GM18858 (cell line): ENCODE measurements around the gene ZNF273.

ENCODE experiments used
- ATAC-seq: cut with Tn5 transposase; IDR thresholded peaks from one replicate; pipeline ENCODE4 v1.9.1; 2021; ENCODE audit not compliant: unreplicated experiment

Gene ZNF273

DNA sequence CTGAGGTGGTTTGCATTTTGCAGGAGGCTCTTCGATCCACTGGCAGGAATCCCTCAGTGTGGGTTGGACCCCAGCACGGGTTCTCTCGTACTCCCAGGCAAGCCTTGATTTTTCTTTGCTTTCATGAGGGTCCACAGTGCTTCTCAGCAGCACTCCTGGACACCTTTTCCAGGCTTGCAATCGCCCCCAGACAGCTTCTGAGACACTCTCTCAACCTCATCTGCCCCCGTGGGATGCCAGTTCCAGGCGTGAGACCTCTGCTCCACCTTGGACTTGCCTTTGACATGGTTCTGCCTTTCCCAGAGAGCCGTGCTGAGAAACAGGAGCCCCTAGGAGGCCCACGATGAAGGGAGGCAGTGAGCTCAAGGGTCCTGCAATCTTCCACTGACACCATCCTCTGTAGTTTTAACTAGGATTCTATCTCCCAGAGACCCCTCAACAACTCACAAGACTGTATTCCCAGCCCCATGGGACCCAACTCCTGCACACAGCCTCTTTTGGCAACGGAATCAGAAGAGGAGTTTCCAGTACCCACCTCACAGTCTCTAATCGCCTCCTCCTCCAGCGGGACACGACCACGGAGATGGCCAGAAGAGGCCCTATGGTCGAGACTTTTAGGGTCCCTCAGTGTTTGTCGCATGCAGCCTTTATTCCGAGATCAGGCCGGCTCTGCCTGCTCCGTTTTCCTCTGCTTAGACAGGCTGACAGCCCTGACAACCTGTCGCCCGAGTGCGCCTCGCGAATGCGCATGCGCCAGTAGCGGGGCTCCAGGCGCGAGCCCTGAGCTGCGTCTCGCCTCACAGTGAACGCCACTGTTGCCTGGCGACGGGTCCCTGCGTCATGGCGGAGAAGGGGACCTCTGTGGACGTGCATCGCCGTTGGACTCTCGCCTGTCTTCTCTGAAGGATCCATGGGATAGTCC, 26.0 kb upstream of the ZNF273 start:
- ATAC-seq = no peak

DNA sequence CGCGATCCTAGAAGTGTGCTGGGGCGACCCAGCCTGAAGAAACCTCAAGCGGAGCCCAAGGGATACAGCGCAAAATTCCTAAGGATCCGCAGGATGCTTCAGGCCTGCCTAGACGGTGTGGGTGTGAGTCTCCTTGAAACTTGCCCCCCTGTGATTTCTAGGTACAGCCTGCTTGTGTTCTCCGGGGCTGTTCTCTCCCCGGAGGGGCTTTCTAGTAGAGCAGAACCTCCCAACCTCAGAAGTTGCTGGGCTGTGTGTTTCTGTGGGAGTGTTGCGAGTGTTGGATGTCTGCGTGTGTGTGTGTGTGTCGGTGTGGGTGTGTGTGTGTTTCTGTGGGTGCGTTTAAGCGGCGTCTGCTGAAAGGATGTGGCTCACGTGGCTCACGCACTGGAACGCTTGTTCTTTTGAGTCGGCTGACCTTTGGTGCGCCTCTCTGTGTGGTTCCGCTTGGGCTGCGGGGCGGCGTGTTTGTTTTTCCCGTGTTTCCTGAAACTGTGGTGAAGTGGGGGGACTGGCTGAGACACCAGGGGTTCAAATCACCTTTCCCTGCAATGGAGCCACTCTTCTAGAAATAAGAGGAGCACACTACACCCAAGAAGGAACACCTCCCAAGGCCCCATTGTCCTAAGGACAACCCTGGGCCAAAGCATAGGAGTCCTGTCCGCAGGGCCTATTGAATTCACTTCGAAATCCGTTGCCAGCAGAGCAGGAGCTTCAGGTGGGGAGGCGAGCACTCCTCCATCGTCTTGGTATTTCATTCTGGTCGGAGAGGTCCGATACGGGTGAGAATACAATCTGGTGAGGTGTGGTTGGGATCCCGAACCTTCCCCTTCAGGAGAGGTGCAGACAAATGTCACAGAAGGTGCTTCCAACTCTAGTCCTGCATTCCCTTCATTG, 25.1 kb upstream of the ZNF273 start:
- ATAC-seq = no peak

DNA sequence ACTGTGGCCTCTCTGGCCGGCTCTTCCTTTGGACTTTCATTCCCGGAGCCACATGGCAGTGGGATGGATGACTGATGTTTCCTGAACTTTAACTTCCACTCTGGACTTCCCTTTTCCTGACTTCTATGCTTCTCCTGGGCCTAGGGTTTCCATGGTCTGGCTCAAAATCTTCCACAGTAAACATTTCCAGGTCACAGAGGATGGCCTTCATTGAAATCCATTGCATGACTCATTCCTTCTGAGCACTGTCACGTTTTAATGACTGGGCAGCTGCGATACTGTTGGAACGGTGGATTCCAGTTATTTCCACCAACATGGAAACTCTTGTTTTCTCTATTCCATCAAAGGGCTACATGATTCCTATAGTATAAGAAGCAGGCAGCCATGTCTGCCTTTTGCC, 24.4 kb upstream of the ZNF273 start:
- no peak for ATAC-seq

DNA sequence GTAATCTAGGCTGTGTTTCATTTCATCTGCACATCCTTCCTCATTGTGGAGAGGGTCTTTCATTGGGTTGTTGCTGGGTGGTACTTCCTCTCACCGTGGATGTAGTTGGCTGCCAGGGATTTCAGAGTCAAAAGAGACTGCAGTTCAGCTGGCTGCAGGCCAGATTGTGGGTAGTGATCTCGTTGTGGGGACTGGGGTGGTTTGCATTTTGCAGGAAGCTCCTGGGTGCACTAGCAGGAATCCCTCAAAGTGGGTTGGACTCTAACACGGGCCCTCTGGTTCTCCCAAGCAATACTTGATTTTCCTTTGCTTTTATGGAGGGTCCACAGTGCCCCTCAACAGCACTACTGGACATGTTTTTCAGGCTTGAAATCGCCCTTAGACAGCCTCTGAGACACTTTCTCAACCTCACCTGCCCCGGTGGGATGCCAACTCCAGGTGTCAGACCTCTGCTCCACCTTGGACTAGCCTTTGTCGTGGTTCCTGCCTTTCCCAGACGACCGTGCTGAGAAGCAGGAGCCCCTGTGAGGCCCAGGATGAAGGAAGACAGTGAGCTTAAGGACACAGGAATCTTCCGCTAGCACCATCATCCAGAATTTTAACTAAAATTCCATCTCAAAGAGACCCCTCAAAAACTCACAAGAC, 23.9 kb upstream of the ZNF273 start:
- ATAC-seq = no peak

DNA sequence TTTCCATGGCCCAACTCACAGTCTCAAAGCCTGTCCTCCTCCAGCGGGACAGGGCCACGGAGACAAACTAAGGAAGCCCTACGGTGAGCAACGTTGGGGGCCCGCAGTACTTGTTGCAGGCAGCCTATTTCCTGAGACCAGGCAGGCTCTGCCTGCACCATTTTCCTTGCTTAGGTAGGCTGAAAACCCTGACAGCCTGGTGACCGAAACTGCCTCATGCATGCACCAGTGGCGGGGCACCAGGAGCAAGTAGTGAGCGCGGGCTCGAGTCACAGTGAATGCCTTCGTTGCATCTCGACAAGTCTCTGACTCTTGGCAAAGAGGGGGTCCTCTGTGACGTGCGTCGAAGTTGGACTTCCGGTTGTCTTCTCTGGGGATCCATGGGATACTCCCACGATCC, 23.3 kb upstream of the ZNF273 start:
- no peak for ATAC-seq

DNA sequence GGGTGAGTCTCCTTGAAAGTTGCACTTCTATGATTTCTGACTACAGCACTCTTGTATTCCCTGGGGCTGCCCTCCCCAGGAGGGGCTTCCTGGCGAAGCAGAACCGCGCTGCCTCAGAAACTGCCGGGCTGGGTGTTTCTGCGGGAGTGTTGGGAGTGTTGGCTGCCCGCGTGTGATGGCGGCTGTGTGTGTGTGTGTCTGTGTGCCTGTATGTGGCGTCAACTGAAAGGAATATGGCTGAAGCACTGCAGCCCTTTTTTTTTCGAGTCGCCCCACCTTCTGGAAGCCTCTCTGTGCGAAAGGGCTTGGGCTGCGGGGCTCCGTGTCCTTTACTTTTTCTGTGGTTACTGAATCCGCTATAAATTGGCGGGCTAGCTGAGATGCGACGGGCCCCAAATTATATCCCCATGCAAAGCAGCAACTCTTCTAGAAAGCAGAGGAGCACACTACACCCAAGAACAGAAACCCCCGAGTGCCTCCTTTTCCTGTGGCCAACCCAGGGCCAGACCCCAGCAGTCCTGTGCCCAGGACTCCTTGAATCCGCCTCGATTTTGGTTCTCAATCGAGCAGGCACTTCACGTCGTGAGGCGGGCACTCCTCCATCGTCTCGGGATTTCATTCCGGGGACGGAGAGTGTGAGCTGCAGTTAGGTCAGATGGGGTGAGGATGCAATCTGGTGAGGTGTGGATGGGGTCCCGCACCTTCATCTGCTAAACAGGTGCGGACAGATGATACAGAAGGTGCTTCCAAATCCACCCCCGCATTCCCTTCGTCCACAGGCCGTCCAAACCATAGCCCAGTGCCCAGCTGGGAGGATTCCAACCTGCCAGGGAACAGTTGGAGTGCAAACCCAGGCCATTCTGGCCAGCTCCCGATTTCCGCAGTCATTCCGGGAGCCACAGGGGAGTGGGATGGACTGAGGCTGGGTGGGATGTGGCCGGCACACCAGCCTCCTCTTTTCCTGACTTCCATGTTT, 22.5 kb upstream of the ZNF273 start:
- no peak for ATAC-seq

DNA sequence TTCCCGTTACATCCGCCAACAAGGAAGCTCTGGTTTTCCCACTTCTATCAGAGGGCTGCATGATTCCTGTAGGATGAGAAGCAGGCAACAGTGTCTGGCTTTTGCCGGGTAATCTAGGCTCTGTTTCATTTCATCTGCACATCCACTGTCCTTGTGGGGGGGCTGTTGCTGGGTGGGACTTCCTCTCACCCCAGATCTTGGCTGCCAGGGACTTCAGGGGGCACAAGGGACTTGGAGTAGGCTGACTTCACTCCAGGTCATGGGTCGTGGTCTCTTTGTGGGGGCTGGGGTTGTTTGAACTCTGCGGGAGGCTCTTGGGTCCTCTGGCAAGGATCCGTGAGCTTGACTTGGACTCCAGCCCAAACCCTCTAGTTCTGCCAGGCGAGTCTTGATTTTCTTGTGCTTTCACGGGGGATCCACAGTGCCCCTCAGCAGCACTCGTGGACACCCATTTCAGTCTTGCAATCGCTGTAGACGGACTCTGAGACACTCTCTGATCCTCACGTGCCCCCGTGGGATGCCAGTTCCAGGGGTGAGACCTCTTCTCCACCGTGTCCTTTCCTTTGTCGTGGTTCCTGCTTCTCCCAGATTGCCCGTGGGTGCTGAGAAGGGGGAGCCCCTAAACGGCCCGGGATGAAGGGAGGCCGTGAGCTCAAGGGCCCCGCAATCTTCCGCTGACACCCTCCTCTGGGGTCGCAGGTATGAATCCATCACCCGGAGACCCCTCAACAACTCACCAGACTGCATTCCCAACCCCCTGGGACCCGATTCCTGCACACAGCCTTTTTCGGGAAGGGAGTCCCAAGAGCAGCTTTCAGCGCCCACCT, 21.4 kb upstream of the ZNF273 start:
- no peak for ATAC-seq

DNA sequence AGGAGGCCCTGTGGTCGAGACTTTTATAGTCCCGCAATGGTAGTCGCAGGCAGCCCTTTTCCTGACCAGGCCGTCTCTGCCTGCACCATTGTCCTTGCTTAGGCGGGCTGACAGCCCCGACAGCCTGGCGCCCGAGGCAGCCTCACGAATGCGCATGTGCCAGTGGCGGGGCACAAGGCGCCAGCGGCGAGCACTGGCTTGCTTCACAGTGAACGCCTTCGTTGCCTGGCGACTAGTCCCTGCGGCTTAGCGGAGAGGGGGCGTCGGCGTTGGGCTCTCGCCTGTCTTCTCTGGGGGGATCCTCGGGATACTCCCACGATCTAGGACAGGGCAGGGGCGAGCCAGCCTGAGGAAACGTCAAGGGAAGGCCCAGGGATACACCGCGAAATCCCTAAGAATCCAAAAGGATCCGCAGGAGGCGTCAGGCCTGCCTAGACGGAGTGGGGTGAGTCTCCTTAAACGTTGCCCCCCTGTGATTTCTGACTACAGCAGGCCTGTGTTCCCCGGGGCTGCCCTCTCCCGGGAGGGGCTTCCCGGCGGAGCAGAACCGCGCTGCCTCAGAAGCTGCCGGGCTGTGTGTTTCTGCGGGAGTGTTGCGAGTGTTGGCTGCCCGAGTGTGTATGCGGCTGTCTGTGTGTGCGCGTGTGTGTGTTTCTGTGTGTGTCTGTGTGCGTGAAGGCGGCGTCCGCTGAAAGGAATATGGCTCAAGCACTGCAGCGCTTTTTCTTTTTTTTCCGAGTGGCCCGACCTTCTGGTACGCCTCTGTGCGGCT, 20.5 kb upstream of the ZNF273 start:
- ATAC-seq = no peak

DNA sequence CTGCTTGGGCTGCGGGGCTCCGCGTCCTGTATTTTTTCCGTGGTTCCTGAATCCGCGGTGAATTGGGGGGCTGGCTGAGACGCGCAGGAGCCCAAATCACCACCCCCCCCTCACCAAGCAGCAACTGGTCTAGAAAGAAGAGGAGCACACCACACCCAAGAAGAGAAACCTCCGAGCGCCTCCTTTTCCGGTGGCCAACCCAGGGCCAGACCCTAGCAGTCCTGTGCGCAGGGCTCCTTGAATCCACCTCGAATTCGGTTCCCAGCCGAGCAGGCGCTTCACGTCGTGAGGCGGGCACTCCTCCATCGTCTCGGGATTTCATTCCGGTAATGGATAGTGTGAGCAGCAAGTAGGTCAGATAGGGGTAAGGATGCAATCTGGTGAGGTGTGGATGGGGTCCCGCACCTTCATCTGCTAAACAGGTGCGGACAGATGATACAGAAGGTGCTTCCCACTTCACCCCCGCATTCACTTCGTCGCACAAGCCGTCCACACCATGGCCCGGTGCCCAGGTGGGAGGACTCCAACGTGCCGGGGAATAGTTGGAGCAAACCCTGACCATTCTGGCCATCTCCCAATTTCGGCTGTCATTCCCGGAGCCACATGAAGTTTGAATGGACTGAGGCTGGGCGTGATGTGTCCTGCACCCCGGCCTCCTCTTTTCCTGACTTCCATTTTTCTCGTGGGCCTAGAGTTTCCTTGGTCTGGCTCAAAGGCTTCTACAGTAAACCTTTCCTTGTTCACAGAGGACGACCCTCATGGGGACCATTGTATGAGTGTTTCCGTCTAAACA, 19.8 kb upstream of the ZNF273 start:
- no peak for ATAC-seq

DNA sequence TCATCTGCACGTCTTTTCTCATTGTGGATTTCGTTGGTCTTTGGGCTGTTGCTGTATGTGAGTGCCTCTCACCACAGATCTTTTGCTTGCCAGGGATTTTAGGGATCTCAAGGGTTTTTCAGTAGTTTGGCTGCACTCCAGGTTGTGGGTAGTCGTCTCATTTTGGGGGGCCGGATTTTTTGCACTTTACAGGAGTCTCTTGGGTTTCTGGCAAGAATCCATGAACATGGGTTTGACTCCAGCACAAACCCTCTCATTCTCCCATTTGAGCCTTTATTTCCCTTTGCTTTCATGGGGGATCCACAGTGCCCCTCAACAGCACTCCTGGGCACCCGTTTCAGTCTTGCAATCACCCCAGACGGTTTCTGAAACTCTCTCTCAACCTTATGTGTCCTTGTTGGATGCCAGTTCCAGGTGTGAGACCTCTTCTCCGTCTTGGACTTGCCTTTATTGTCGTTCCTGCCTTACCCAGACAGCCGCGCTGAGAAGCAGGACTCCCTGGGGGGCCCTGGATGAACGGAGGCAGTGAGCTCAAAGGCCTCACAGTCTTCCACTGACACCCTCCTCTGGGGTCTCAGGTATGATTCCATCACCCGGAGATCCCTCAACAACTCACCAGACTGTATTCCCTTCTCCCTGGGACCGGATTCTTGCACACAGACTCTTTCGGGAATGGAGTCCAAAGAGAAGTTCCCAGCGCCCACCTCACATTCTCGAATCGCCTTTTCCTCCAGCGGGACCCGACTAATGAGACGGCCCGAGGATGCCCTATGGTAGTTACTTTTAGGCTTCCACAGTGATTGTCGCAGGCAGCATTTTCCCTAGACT, 18.8 kb upstream of the ZNF273 start:
- no peak for ATAC-seq

DNA sequence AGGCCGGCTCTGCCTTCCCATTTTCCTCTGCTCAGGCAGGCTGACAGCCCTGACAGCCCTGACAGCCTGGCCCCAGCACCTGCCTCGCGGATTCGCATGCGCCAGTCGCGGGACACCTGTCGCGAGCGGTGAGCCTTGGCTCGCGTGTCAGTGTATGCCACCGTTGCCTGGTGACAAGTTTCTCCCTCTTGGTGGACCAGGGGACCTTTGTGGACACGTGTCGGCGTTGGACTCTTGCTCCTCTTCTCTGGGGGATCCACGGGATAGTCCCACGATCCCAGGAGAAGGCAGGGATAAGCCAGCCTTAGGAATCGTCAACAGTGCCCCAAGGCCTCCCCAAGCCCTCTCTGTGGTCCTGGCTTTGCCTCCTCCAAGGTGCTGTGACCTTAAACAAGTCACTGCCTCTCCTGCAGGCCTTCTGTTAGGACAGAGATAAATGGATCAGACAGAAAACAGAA, 18.1 kb upstream of the ZNF273 start:
- no peak for ATAC-seq

DNA sequence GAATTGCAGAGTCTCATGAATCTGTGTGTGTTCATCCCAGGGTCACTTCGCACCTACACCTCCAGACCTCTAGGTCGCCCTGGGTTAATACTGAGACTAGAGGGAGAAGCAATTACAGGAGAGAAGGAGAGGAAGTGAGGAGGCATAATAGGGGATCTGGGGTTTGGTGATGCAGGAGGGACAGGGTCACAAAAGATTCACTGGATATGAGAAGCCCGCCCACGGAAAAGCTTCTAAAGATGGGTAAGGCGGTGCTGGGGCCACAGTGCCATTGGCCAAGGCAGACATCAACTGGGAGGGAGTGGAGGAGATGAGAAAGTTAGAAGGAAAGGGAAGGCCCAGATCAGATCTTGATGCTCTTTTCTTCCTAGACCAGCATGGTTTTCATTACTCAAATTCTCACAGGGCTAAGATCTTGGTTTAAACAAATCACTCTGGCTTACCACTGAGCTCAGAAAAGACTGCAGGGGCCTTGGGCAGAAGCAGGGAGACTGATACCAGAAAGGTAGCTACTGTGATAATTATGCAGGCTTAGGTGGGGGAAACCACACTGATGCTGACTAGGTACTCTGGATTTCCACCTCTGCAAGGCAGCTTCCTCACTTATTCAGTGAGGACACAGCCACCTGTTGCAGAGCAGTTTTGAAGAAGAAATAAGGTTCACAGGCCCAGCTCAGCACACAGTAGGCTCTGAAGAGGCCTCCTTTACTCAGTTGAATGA, 17.4 kb upstream of the ZNF273 start:
- no peak for ATAC-seq

DNA sequence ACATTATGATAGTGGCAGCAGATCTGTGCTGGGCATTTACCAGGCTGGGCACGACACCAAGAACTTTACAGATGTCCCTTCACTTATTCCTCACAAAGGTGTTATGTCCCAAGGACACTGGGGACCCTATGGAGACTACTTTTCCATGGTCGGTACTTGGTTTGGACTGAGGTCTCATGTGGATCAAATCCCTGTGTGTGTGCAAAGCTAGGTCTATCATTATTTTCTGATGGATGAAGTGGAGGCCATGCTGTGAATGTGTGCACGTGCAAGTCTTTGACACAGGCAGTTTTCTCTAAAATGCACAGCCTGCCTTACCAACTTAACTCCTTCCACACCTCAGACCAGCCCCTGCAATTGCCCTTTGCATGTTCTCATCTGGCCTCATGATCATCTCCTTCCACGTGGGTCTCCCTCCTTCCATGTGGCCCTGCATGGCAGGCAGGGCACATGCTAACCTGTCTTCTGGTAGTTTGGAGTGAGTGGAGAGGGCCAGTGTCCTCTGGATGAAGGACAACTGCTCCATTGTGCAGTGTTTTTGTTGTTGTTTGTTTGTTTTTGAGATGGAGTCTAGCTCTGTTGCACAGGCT, 16.0 kb upstream of the ZNF273 start:
- ATAC-seq = no peak

DNA sequence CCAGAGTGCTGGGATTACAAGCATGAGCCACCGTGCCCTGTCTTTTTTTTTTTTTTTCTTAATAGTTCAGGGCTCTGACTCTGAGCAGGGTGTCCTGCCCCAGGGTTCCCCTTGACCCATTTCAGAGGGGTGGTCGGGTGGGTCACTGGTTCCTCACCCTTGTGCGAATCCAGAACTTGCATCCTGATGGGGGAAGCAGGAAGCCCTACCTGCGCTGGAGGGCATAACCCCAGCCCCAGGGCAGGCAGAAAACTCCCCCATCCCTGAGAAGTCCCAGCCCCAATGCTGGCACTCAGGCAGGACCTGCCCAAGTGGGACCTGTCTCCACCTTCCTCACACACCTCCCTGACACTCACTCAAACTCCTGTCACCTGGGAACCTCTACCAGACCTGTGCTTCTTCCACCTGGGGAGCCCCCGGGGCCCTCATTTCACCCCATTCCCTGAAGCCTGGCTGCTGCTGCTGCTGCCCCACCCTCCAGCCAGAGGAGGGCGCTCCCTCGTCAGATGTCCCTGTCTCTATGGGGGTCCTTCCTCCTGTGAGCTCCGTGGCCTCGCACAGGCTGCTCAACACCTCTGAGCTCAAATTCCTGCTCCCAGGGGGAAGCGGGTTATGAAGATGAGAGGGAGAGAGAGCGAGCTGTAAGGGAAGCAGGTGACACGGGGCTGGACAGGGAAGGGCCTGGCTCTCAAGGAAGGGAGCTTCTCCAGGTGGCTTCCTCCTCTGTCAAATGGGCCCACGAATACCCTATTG, 15.1 kb upstream of the ZNF273 start:
- no peak for ATAC-seq

DNA sequence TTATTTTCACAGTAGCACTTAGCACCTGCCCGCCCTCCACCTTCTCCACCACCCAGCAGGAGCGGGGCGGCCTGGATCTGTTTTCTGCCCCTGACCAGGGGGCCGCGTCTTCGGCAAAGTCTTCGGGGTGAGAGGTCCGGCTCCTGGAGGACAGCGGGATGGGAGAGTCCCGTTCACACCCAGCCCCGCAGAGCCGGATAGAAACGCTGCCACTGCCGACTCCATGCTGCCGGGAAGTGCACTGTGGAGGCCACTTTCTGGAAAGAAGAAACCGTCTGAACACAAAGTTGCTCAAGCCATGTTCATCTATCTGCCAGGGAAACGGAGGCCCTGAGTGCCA, 14.5 kb upstream of the ZNF273 start:
- ATAC-seq = no peak
